Stimulated activated memory B cell treated with anti-CD40 and anti-IgM and Interleukin-4, amounts not matched to agents 10 μg/mL and 1 μg/mL and 100 μg/mL, for 72 hours (primary cell): ENCODE data around the gene KLHL15.

Source experiments
- ATAC-seq: fragments of 150-1000 bp; cut with Tn5 transposase; 2 replicates; pipeline ENCODE4 v1.10.0; 2021
- H3K27ac Mint-ChIP-seq: one replicate; pipeline ENCODE4 v1.8.0; 2022; ENCODE audit warnings: mild to moderate bottlenecking, mixed read lengths
- H3K27me3 Mint-ChIP-seq: one replicate; pipeline ENCODE4 v1.8.0; 2022; ENCODE audit warnings: mixed read lengths
- H3K36me3 Mint-ChIP-seq: one replicate; pipeline ENCODE4 v1.8.0; 2022; ENCODE audit warnings: mixed read lengths
- H3K4me1 Mint-ChIP-seq: one replicate; pipeline ENCODE4 v1.8.0; 2022; ENCODE audit warnings: mixed read lengths
- H3K4me3 Mint-ChIP-seq: one replicate; pipeline ENCODE4 v1.8.0; 2022; ENCODE audit warnings: mild to moderate bottlenecking, moderate library complexity, mixed read lengths
- H3K9me3 Mint-ChIP-seq: one replicate; pipeline ENCODE4 v1.8.0; 2022; ENCODE audit warnings: mixed read lengths

Gene KLHL15

GRCh38 chrX:23944234-23944633 is 82.8 kb downstream of the KLHL15 start:
- Mint-ChIP-seq H3K36me3 (no peaks in the 10 kb centered on the region), H3K4me3 (no peak overlapping the region), H3K27ac (no peak overlapping the region), H3K27me3 (no peaks in the 10 kb centered on the region), H3K9me3 (no peaks in the 10 kb centered on the region), H3K4me1 (no peaks in the 10 kb centered on the region)
- no peak for ATAC-seq

GRCh38 chrX:23939203-23939602 is 87.8 kb downstream of the KLHL15 start:
- no peak for ATAC-seq
- no peaks in the 10 kb centered on the region for H3K36me3 Mint-ChIP-seq
- H3K27me3 Mint-ChIP-seq, result no peaks in the 10 kb centered on the region
- H3K9me3 Mint-ChIP-seq, result no peaks in the 10 kb centered on the region
- no peaks in the 10 kb centered on the region for H3K4me1 Mint-ChIP-seq
- H3K4me3 Mint-ChIP-seq, result no peak overlapping the region
- H3K27ac Mint-ChIP-seq, result no peak overlapping the region

- no peaks in the 10 kb centered on the region for H3K36me3 Mint-ChIP-seq
- H3K4me1 Mint-ChIP-seq, result no peaks in the 10 kb centered on the region
- ATAC-seq, result no peak
- no peaks in the 10 kb centered on the region for H3K9me3 Mint-ChIP-seq
- no peak overlapping the region for H3K27ac Mint-ChIP-seq
- no peak overlapping the region for H3K4me3 Mint-ChIP-seq
- no peaks in the 10 kb centered on the region for H3K27me3 Mint-ChIP-seq
These were observed 88.3 kb downstream of the KLHL15 start for GRCh38 chrX:23938690-23939089.

- Mint-ChIP-seq H3K4me1 (no peaks in the 10 kb centered on the region), H3K4me3 (no peak overlapping the region), H3K27me3 (no peaks in the 10 kb centered on the region), H3K9me3 (no peaks in the 10 kb centered on the region), H3K27ac (no peak overlapping the region), H3K36me3 (no peaks in the 10 kb centered on the region)
- ATAC-seq, result no peak
These were observed 89.9 kb downstream of the KLHL15 start for GRCh38 chrX:23937100-23937499.

GRCh38 chrX:23936180-23936579 is 90.8 kb downstream of the KLHL15 start:
- ATAC-seq, result no peak
- H3K36me3 Mint-ChIP-seq, result no peaks in the 10 kb centered on the region
- H3K4me3 Mint-ChIP-seq, result no peak overlapping the region
- H3K27me3 Mint-ChIP-seq, result no peaks in the 10 kb centered on the region
- no peaks in the 10 kb centered on the region for H3K9me3 Mint-ChIP-seq
- peaks cover 2% of the 10 kb centered on the region for H3K4me1 Mint-ChIP-seq
- no peak overlapping the region for H3K27ac Mint-ChIP-seq

GRCh38 chrX:23935106-23935505 is 91.9 kb downstream of the KLHL15 start:
- Mint-ChIP-seq H3K4me3 (no peak overlapping the region), H3K36me3 (no peaks in the 10 kb centered on the region)

More at GRCh38 chrX:23935106-23935505, 91.9 kb downstream of the KLHL15 start:
- ATAC-seq, result no peak
- no peaks in the 10 kb centered on the region for H3K9me3 Mint-ChIP-seq
- H3K27me3 Mint-ChIP-seq, result no peaks in the 10 kb centered on the region
- H3K4me1 Mint-ChIP-seq, result peaks cover 4% of the 10 kb centered on the region
- no peak overlapping the region for H3K27ac Mint-ChIP-seq
